GM21526 (cell line): ENCODE results near the gene ADGB.
A peak's percentile ranks its signal among the peaks of the same experiment; 100 is the strongest.
"Not testable (repeated sequence)": the region's sequence is repeated elsewhere in the genome, so short reads cannot be mapped to it uniquely, and the experiment has no call there.

ENCODE experiments used
- ATAC-seq: cut with Tn5 transposase; IDR thresholded peaks from one replicate; pipeline ENCODE4 v1.9.1; 2021; ENCODE audit warnings: moderate library complexity; ENCODE audit not compliant: unreplicated experiment, low FRiP score

Gene ADGB

GRCh38 chr6:146741609-146742008 lies 142.8 kb downstream of the ADGB start:
- ATAC-seq = no peak

- no peak for ATAC-seq
Measured at GRCh38 chr6:146753306-146753705, 154.5 kb downstream of the ADGB start.

GRCh38 chr6:146767632-146768031 lies 168.9 kb downstream of the ADGB start:
- ATAC-seq = no peak

GRCh38 chr6:146768722-146769121 lies 169.9 kb downstream of the ADGB start:
- ATAC-seq = no peak

GRCh38 chr6:146770275-146770964 lies 171.6 kb downstream of the ADGB start:
- no peak for ATAC-seq

- ATAC-seq = no peak
Measured at GRCh38 chr6:146770965-146771735, 172.4 kb downstream of the ADGB start.

- ATAC-seq = no peak
Measured at GRCh38 chr6:146775220-146775619, 176.4 kb downstream of the ADGB start.

- ATAC-seq = no peak
Measured at GRCh38 chr6:146781836-146782235, 183.1 kb downstream of the ADGB start.

- ATAC-seq = peak; percentile 96
Measured at GRCh38 chr6:146785001-146785585, 186.3 kb downstream of the ADGB start.

GRCh38 chr6:146787876-146788508 lies 189.2 kb downstream of the ADGB start:
- ATAC-seq = no peak

GRCh38 chr6:146790561-146791091 lies 191.9 kb downstream of the ADGB start:
- no peak for ATAC-seq

GRCh38 chr6:146791930-146792329 lies 193.2 kb downstream of the ADGB start:
- no peak for ATAC-seq

- not testable (repeated sequence) for ATAC-seq
Measured at GRCh38 chr6:146793218-146793617, 194.4 kb downstream of the ADGB start.

GRCh38 chr6:146795479-146796133 lies 196.8 kb downstream of the ADGB start:
- ATAC-seq = no peak

GRCh38 chr6:146803167-146803566 lies 204.4 kb downstream of the ADGB start:
- not testable (repeated sequence) for ATAC-seq

GRCh38 chr6:146803601-146804000 lies 204.8 kb downstream of the ADGB start:
- ATAC-seq = no peak

GRCh38 chr6:146805546-146806325 lies 207.0 kb downstream of the ADGB start:
- no peak for ATAC-seq

GRCh38 chr6:146809014-146809413 lies 210.2 kb downstream of the ADGB start:
- not testable (repeated sequence) for ATAC-seq

GRCh38 chr6:146812811-146813321 lies 214.1 kb downstream of the ADGB start:
- not testable (repeated sequence) for ATAC-seq
